WTC11 (cell line): ENCODE data around the gene SLC23A2. TPM values are rescaled to one million over a fixed set of nuclear protein-coding genes. Genes with fewer than 3 reads are reported as not detected.

Experiments used
- ATAC-seq: fragments of 200-7000 bp; cut with Tn5 transposase; 2 replicates; pipeline ENCODE4 v1.10.0; 2021; ENCODE audit warnings: mild to moderate bottlenecking, moderate library complexity
- CTCF ChIA-PET: fragments of 300-600 bp; sonication (Branson Sonifier 250); formaldehyde crosslinking; loops from one replicate; lab custom pipeline; 2021; ENCODE audit warnings: antibody characterized with exemption; lab: Charles Lee
- POLR2A ChIA-PET: fragments of 350-600 bp; sonication (Branson Sonifier 250); formaldehyde crosslinking; loops from one replicate; lab custom pipeline; 2021; ENCODE audit warnings: antibody characterized with exemption; lab: Charles Lee
- DNase-seq: peaks from one replicate; pipeline ENCODE4 v3.0.0; 2021; ENCODE audit warnings: low spot score
- H3K27ac Mint-ChIP-seq: 2 replicates; pipeline ENCODE4 v1.8.0; 2021; ENCODE audit warnings: mixed read lengths
- H3K27me3 Mint-ChIP-seq: 2 replicates; pipeline ENCODE4 v1.8.0; 2021; ENCODE audit warnings: low read depth, mild to moderate bottlenecking, moderate library complexity, mixed read lengths
- H3K36me3 Mint-ChIP-seq: 2 replicates; pipeline ENCODE4 v1.8.0; 2021; ENCODE audit warnings: mixed read lengths
- H3K4me1 Mint-ChIP-seq: 2 replicates; pipeline ENCODE4 v1.8.0; 2022; ENCODE audit warnings: mixed read lengths
- H3K4me3 Mint-ChIP-seq: 2 replicates; pipeline ENCODE4 v1.8.0; 2021; ENCODE audit warnings: mild to moderate bottlenecking, moderate library complexity, mixed read lengths
- H3K9me3 Mint-ChIP-seq: 2 replicates; pipeline ENCODE4 v1.8.0; 2021; ENCODE audit warnings: mixed read lengths
- AFF4 ChIP-seq: sonication (generic); formaldehyde crosslinking; IDR thresholded peaks from 2 replicates; pipeline ENCODE4 v1.8.1; 2023; ENCODE audit warnings: mild to moderate bottlenecking, missing genetic modification reagents, borderline replicate concordance
- CTCF ChIP-seq: fragments of 200-600 bp; IDR thresholded peaks from 2 replicates; pipeline ENCODE4 v1.8.0; 2022; ENCODE audit warnings: antibody characterized with exemption
- E2F5 ChIP-seq: sonication (generic); formaldehyde crosslinking; IDR thresholded peaks from 2 replicates; pipeline ENCODE4 v1.8.1; 2022; ENCODE audit warnings: mild to moderate bottlenecking, moderate library complexity, missing genetic modification reagents
- ETV6 ChIP-seq: sonication (generic); formaldehyde crosslinking; IDR thresholded peaks from 2 replicates; pipeline ENCODE4 v1.8.1; 2022; ENCODE audit warnings: mild to moderate bottlenecking, missing genetic modification reagents
- FOXJ3 ChIP-seq: sonication (generic); formaldehyde crosslinking; IDR thresholded peaks from 2 replicates; pipeline ENCODE4 v1.9.0; 2021; ENCODE audit warnings: missing genetic modification reagents, mild to moderate bottlenecking, borderline replicate concordance
- FOXK1 ChIP-seq: sonication (generic); formaldehyde crosslinking; IDR thresholded peaks from 2 replicates; pipeline ENCODE4 v1.8.0; 2022; ENCODE audit warnings: mild to moderate bottlenecking, moderate library complexity, missing genetic modification reagents
- IRF1 ChIP-seq: sonication (generic); formaldehyde crosslinking; IDR thresholded peaks from 2 replicates; pipeline ENCODE4 v1.8.0; 2023; ENCODE audit warnings: missing genetic modification reagents
- JUN ChIP-seq: sonication (generic); formaldehyde crosslinking; IDR thresholded peaks from 2 replicates; pipeline ENCODE4 v1.8.0; 2023; ENCODE audit warnings: mild to moderate bottlenecking, missing genetic modification reagents
- KAT7 ChIP-seq: sonication (generic); formaldehyde crosslinking; IDR thresholded peaks from 2 replicates; pipeline ENCODE4 v1.8.1; 2023; ENCODE audit warnings: missing genetic modification reagents, mild to moderate bottlenecking, borderline replicate concordance
- NFATC4 ChIP-seq: fragments of 250-450 bp; sonication (Bioruptor Pico); IDR thresholded peaks from 2 replicates; pipeline ENCODE4 v1.9.0; 2021; ENCODE audit warnings: mild to moderate bottlenecking
- NFE2L1 ChIP-seq: sonication (generic); formaldehyde crosslinking; IDR thresholded peaks from 2 replicates; pipeline ENCODE4 v1.8.1; 2023; ENCODE audit warnings: missing genetic modification reagents
- NFYB ChIP-seq: sonication (generic); formaldehyde crosslinking; conservative IDR thresholded peaks from 2 replicates; pipeline ENCODE4 v1.8.0; 2022; ENCODE audit warnings: low read depth, missing genetic modification reagents
- PRRX2 ChIP-seq: fragments of 250-450 bp; sonication (Bioruptor Pico); IDR thresholded peaks from 2 replicates; pipeline ENCODE4 v1.8.0; 2021; ENCODE audit warnings: mild to moderate bottlenecking
- RORB ChIP-seq: fragments of 250-450 bp; sonication (Bioruptor Pico); IDR thresholded peaks from 2 replicates; pipeline ENCODE4 v1.9.0; 2021; ENCODE audit warnings: mild to moderate bottlenecking
- ZNF263 ChIP-seq: sonication (generic); formaldehyde crosslinking; IDR thresholded peaks from 2 replicates; pipeline ENCODE4 v1.8.1; 2022; ENCODE audit warnings: low read depth, mild to moderate bottlenecking, moderate library complexity, missing genetic modification reagents
- ZNF416 ChIP-seq: fragments of 250-450 bp; sonication (Bioruptor Pico); IDR thresholded peaks from 2 replicates; pipeline ENCODE4 v1.9.0; 2021; ENCODE audit warnings: mild to moderate bottlenecking, inconsistent platforms
- ZNF425 ChIP-seq: fragments of 250-450 bp; sonication (Bioruptor Pico); conservative IDR thresholded peaks from 2 replicates; pipeline ENCODE4 v1.9.0; 2021; ENCODE audit warnings: mild to moderate bottlenecking
- ZNF671 ChIP-seq: fragments of 250-450 bp; sonication (Bioruptor Pico); IDR thresholded peaks from 2 replicates; pipeline ENCODE4 v1.8.0; 2021; ENCODE audit warnings: mild to moderate bottlenecking
- total RNA-seq: library from RNA; stranded (reverse); gene quantifications from 3 replicates; pipeline ENCODE4 v1.2.3, GENCODE V29; 2021

Gene SLC23A2
- total RNA-seq, 1 experiment from 2014 or later = 14.5 TPM

GRCh38 chr20:4875578-4876067 lies 125.7 kb downstream of the SLC23A2 start (continued):
- TF ChIP-seq FOXK1 (CRISPR knock-in tag) (no peak), NFE2L1 (no peak), CTCF (no peak)

GRCh38 chr20:4873396-4873795 lies 127.9 kb downstream of the SLC23A2 start:
- H3K4me1 Mint-ChIP-seq = no peaks in the 10 kb centered on the region
- no peaks in the 10 kb centered on the region for H3K9me3 Mint-ChIP-seq
- TF ChIP-seq ZNF263 (CRISPR knock-in tag) (no peak), AFF4 (CRISPR knock-in tag) (no peak), ZNF425 (no peak), RORB (CRISPR knock-in tag) (no peak), ZNF416 (no peak)
- H3K27me3 Mint-ChIP-seq = no peaks in the 10 kb centered on the region
- POLR2A ChIA-PET = no interaction called here
- CTCF ChIA-PET = no interaction called here
- H3K36me3 Mint-ChIP-seq = peaks cover 4% of the 10 kb centered on the region; the same call in 1 of the 2 replicates
- no peak overlapping the region for H3K27ac Mint-ChIP-seq
- no peak overlapping the region for H3K4me3 Mint-ChIP-seq
- DNase-seq = no peak
- ATAC-seq = no peak

- H3K27ac Mint-ChIP-seq = no peak overlapping the region
- no peaks in the 10 kb centered on the region for H3K27me3 Mint-ChIP-seq
- no peak for DNase-seq
- H3K4me3 Mint-ChIP-seq = no peak overlapping the region
- ChIA-PET POLR2A (no interaction called here), CTCF (interaction anchor here (1.2 kb wide), 1 partner anchor 131 kb away, joined by 3 read pairs; no protein-coding TSS in a partner anchor)
- H3K9me3 Mint-ChIP-seq = no peaks in the 10 kb centered on the region
- ATAC-seq = no peak
- 0 out of 2 replicates have a peak, but pooled peaks cover 3% of the 10 kb centered on the region for H3K4me1 Mint-ChIP-seq
- H3K36me3 Mint-ChIP-seq = peaks cover 8% of the 10 kb centered on the region; the same call in 1 of the 2 replicates
- TF ChIP-seq NFYB (CRISPR knock-in tag) (no peak), AFF4 (CRISPR knock-in tag) (no peak), ETV6 (CRISPR knock-in tag) (no peak), E2F5 (CRISPR knock-in tag) (no peak), ZNF671 (CRISPR knock-in tag) (no peak), IRF1 (CRISPR knock-in tag) (no peak), FOXJ3 (CRISPR knock-in tag) (no peak), PRRX2 (CRISPR knock-in tag) (no peak), JUN (no peak), NFATC4 (no peak), KAT7 (CRISPR knock-in tag) (no peak)
Observed at GRCh38 chr20:4871486-4871885, 129.8 kb downstream of the SLC23A2 start.
